Fibroblast of lung (primary cell): ENCODE data around the gene MYO3B.

Experiments
- CTCF ChIP-seq, 2 donors: IDR thresholded peaks in 1 of 2; conservative IDR thresholded peaks in 1 of 2; 1 replicate in 1 of 2; 2 replicates in 1 of 2; pipeline ENCODE4 v1.5.1; 2011 to 2012; ENCODE audit warnings: low read length in 2 of 2, control low read depth in 1 of 2, inconsistent platforms in 1 of 2, low read depth in 1 of 2, mild to moderate bottlenecking in 1 of 2
- EZH2 ChIP-seq: IDR thresholded peaks from 2 replicates; pipeline ENCODE4 v1.5.1; 2012; ENCODE audit warnings: low read length, control low read depth, mild to moderate bottlenecking; ENCODE audit errors: missing control alignments

- no peak for TF ChIP-seq EZH2
- no peak for TF ChIP-seq CTCF (conservative IDR thresholded peaks at IDR 0.05 in 1 of 2, IDR thresholded peaks at IDR 0.05 in 1 of 2; ENCODE audit: low read depth in 1 of 2, low read length in 2 of 2)
Observed at GRCh38 chr2:170566138-170566537, 388.2 kb downstream of the MYO3B start.
